Neural cell (in vitro differentiated cells): ENCODE results near the gene VAV3.

Experiments
- CTCF ChIP-seq: fragments of 450-650 bp; IDR thresholded peaks from 2 replicates; pipeline ENCODE4 v1.5.1; 2014; ENCODE audit warnings: antibody characterized with exemption, mild to moderate bottlenecking, moderate library complexity; ENCODE audit not compliant: poor library complexity, severe bottlenecking
- RAD21 ChIP-seq: fragments of 450-650 bp; conservative IDR thresholded peaks from 2 replicates; pipeline ENCODE4 v1.6.1; 2014; ENCODE audit warnings: antibody characterized with exemption, mild to moderate bottlenecking, moderate library complexity

GRCh38 chr1:107979088-107979487, 14.1 kb upstream of the VAV3 start:
- TF ChIP-seq CTCF (no peak), RAD21 (no peak)
